Spinal cord (tissue), 10 donors: ENCODE data around the gene KDELR1. TPM values are rescaled to one million over a fixed set of nuclear protein-coding genes. Genes with fewer than 3 reads are reported as not detected.
A peak's percentile ranks its signal among the peaks of the same experiment; 100 is the strongest.

ENCODE experiments used
- DNase-seq, 6 donors: peaks; one replicate each; pipeline versions ENCODE4 v3.0.0 to v3.0.0-alpha.2; 2013 to 2015; ENCODE audit warnings: low spot score in 6 of 6, low read depth in 4 of 6
- H3K27ac ChIP-seq: one replicate; pipeline ENCODE4 v1.5.1; 2013; ENCODE audit warnings: low read depth, low read length, control low read depth
- H3K27me3 ChIP-seq: one replicate; pipeline ENCODE4 v1.6.1; 2013; ENCODE audit warnings: low read length; ENCODE audit not compliant: control insufficient read depth, insufficient read depth
- H3K36me3 ChIP-seq: one replicate; pipeline ENCODE4 v1.6.1; 2013; ENCODE audit warnings: low read length; ENCODE audit not compliant: control insufficient read depth, insufficient read depth
- H3K4me1 ChIP-seq: one replicate; pipeline ENCODE4 v1.6.1; 2013; ENCODE audit warnings: low read length; ENCODE audit not compliant: control insufficient read depth, insufficient read depth
- H3K4me3 ChIP-seq: one replicate; pipeline ENCODE4 v1.5.1; 2013; ENCODE audit warnings: low read depth, low read length, control low read depth
- H3K9me3 ChIP-seq: one replicate; pipeline ENCODE4 v1.6.1; 2013; ENCODE audit warnings: low read length; ENCODE audit not compliant: control insufficient read depth, insufficient read depth
- WGBS: methylation state at CpG from one replicate; pipeline ENCODE4 v1.1.5; 2013; ENCODE audit warnings: missing lambda C conversion rate; ENCODE audit not compliant: insufficient coverage; 5-methylcytosine and 5-hydroxymethylcytosine counted together
- polyA plus RNA-seq, 2 donors: library from polyadenylated mRNA; unstranded; fragments of 120-200 nt; gene quantifications; one replicate each; pipeline ENCODE4 v1.2.1, GENCODE V29; 2013; ENCODE audit not compliant: insufficient read length in 2 of 2
- total RNA-seq, 2 donors: library from RNA; depleted of rRNA in 1 of 2; stranded (reverse); fragments of 120-200 nt in 1 of 2; fragments of >200 nt in 1 of 2; gene quantifications; one replicate each; pipeline versions ENCODE4 v1.2.3 to v1.2.4, GENCODE V29; 2013 to 2014
- donor health status: healthy.

The KDELR1 gene
- total and polyA plus RNA-seq, 4 donors, result 44.6 to 141 (median 106) TPM

GRCh38 chr19:48398375-48399235 lies 7.3 kb upstream of the KDELR1 start:
- Histone ChIP-seq H3K4me3 (peak overlapping the region; percentile 31), H3K4me1 (peaks cover 52% of the 10 kb centered on the region), H3K9me3 (no peaks in the 10 kb centered on the region), H3K27ac (no peak overlapping the region), H3K36me3 (peaks cover 6% of the 10 kb centered on the region), H3K27me3 (peaks cover 39% of the 10 kb centered on the region)
- WGBS, result 6% methylated on average over 96 of the region's 104 CpGs
- peak in 2 of 6 donors; percentile 80 to 83 for DNase-seq

- peak overlapping the region; percentile 31 for H3K4me3 ChIP-seq
- no peaks in the 10 kb centered on the region for H3K9me3 ChIP-seq
- no peak overlapping the region for H3K27ac ChIP-seq
- 5% methylated on average over 17 of the region's 17 CpGs for WGBS
- H3K4me1 ChIP-seq, result peaks cover 57% of the 10 kb centered on the region
- peak in 1 of 6 donors; percentile 19 for DNase-seq
- H3K36me3 ChIP-seq, result peaks cover 6% of the 10 kb centered on the region
- peaks cover 41% of the 10 kb centered on the region for H3K27me3 ChIP-seq
Observed at GRCh38 chr19:48398102-48398374, 6.7 kb upstream of the KDELR1 start.

GRCh38 chr19:48397263-48398101 lies 6.1 kb upstream of the KDELR1 start:
- peak in 1 of 6 donors; percentile 21 for DNase-seq
- H3K27ac ChIP-seq, result no peak overlapping the region
- H3K4me1 ChIP-seq, result peaks cover 62% of the 10 kb centered on the region
- 60% methylated on average over 22 of the region's 22 CpGs for WGBS
- H3K27me3 ChIP-seq, result peaks cover 41% of the 10 kb centered on the region
- H3K36me3 ChIP-seq, result peaks cover 6% of the 10 kb centered on the region
- peak overlapping the region; percentile 31 for H3K4me3 ChIP-seq
- H3K9me3 ChIP-seq, result no peaks in the 10 kb centered on the region

GRCh38 chr19:48396824-48397176 lies 5.4 kb upstream of the KDELR1 start:
- no peak overlapping the region for H3K27ac ChIP-seq
- peaks cover 41% of the 10 kb centered on the region for H3K27me3 ChIP-seq
- peaks cover 67% of the 10 kb centered on the region for H3K4me1 ChIP-seq
- H3K36me3 ChIP-seq, result peaks cover 6% of the 10 kb centered on the region
- H3K9me3 ChIP-seq, result no peaks in the 10 kb centered on the region
- H3K4me3 ChIP-seq, result peak overlapping the region; percentile 9
- DNase-seq, result peak in 1 of 6 donors; percentile 26
- WGBS, result 33% methylated on average over 1 of the region's 2 CpGs

GRCh38 chr19:48396016-48396823 lies 4.9 kb upstream of the KDELR1 start:
- Histone ChIP-seq H3K4me1 (peaks cover 71% of the 10 kb centered on the region), H3K27ac (no peak overlapping the region), H3K4me3 (peak overlapping the region; percentile 18), H3K27me3 (peaks cover 41% of the 10 kb centered on the region), H3K9me3 (no peaks in the 10 kb centered on the region), H3K36me3 (peaks cover 7% of the 10 kb centered on the region)
- DNase-seq, result peak in 1 of 6 donors; percentile 62
- 41% methylated on average over 16 of the region's 24 CpGs for WGBS

GRCh38 chr19:48395499-48395898 lies 4.1 kb upstream of the KDELR1 start:
- Histone ChIP-seq H3K4me3 (peak overlapping the region; percentile 18), H3K27me3 (peaks cover 41% of the 10 kb centered on the region), H3K36me3 (peaks cover 8% of the 10 kb centered on the region), H3K27ac (no peak overlapping the region), H3K9me3 (no peaks in the 10 kb centered on the region), H3K4me1 (peaks cover 71% of the 10 kb centered on the region)
- WGBS, result 26% methylated on average over 8 of the region's 9 CpGs
- no peak for DNase-seq

GRCh38 chr19:48395170-48395455 lies 3.8 kb upstream of the KDELR1 start:
- Histone ChIP-seq H3K4me3 (peak overlapping the region; percentile 60), H3K4me1 (peaks cover 73% of the 10 kb centered on the region), H3K27ac (no peak overlapping the region), H3K27me3 (peaks cover 41% of the 10 kb centered on the region), H3K9me3 (no peaks in the 10 kb centered on the region), H3K36me3 (peaks cover 10% of the 10 kb centered on the region)
- 67% methylated on average over 1 of the region's 6 CpGs for WGBS
- peak in 1 of 6 donors; percentile 18 for DNase-seq

GRCh38 chr19:48394331-48395169 lies 3.2 kb upstream of the KDELR1 start:
- H3K4me3 ChIP-seq, result peak overlapping the region; percentile 60
- peaks cover 16% of the 10 kb centered on the region for H3K36me3 ChIP-seq
- DNase-seq, result no peak
- no peaks in the 10 kb centered on the region for H3K9me3 ChIP-seq
- WGBS, result 3% methylated on average over 17 of the region's 38 CpGs
- H3K27ac ChIP-seq, result no peak overlapping the region
- H3K4me1 ChIP-seq, result peaks cover 79% of the 10 kb centered on the region
- H3K27me3 ChIP-seq, result peaks cover 41% of the 10 kb centered on the region
